ENCODE data around the gene GGCX. TPM values are rescaled to one million over a fixed set of nuclear protein-coding genes. Genes with fewer than 3 reads are reported as not detected.

Gene GGCX
- total and polyA plus RNA-seq, 2 of the 13 experiments (the other 11 are each of a cell fraction or from before 2014, with no cell fraction given): 72.5 to 103 TPM

GRCh38 chr2:85557130-85557529 is 4.2 kb downstream of the GGCX start (continued):
- TF ChIP-seq ZBED4 (CRISPR knock-in tag; IDR thresholded peaks at IDR 0.05; ENCODE audit: borderline replicate concordance): no peak
- no peak for TF ChIP-seq POLR2G (IDR thresholded peaks at IDR 0.05; ENCODE audit: low read depth, low read length)
- TF ChIP-seq SIX1 (CRISPR knock-in tag; IDR thresholded peaks at IDR 0.05; ENCODE audit: borderline replicate concordance): no peak
- no peak for TF ChIP-seq REPIN1 (CRISPR knock-in tag; IDR thresholded peaks at IDR 0.05; ENCODE audit: borderline replicate concordance, low read depth)

- CTCF ChIA-PET (ENCODE audit: low intra/inter-chr PET ratio, low total read pairs): no interaction called here
- WGBS (ENCODE audit: low lambda C conversion rate): 97% methylated on average over 3 of the region's 3 CpGs
- no peak for ATAC-seq
- Histone ChIP-seq H3K27ac (ENCODE audit: extremely low read length, insufficient read depth, low read length) (no peak overlapping the region), H2AFZ (ENCODE audit: low read length) (no peak overlapping the region), H3K79me2 (ENCODE audit: insufficient read depth, low read length) (peaks cover 32% of the 10 kb centered on the region), H3K9ac (ENCODE audit: insufficient read depth, low read depth, low read length) (no peak overlapping the region), H3K27me3 (ENCODE audit: control insufficient read depth in 1 of 2, insufficient read depth in 2 of 2, low read length in 2 of 2) (no peaks in the 10 kb centered on the region), H3K36me3 (replicated peaks in 1 of 2; ENCODE audit: control insufficient read depth in 1 of 2, insufficient read depth in 2 of 2, low read length in 2 of 2) (peaks cover 44 to 84% of the 10 kb centered on the region in 2 experiments), H3K4me1 (ENCODE audit: insufficient read depth, low read length) (peaks cover 33% of the 10 kb centered on the region), H3K9me3 (ENCODE audit: low read length) (no peaks in the 10 kb centered on the region), H4K20me1 (ENCODE audit: insufficient read depth, low read length) (peaks cover 12% of the 10 kb centered on the region; the same call in 1 of the 2 replicates), H3K4me3 (replicated peaks in 1 of 3; ENCODE audit: insufficient read depth in 1 of 3, low read depth in 2 of 3, low read length in 3 of 3) (no peak overlapping the region), H3K4me2 (ENCODE audit: low read depth, low read length) (no peak overlapping the region)
- no peak for TF ChIP-seq RAD21 (CRISPR knock-in tag; IDR thresholded peaks at IDR 0.05)
- 0 out of 2 replicates have a peak, but pooled peaks have one; percentile 25 for TF ChIP-seq PAF1 (CRISPR knock-in tag; IDR thresholded peaks at IDR 0.05)
- no peak for TF ChIP-seq HMGA1 (CRISPR knock-in tag; conservative IDR thresholded peaks at IDR 0.05)
- in situ Hi-C loops (cut with HindIII; ENCODE audit: extremely low pct_ligation_motif_present, low pct_unique_long_range_greater_than_20kb): loop anchor here (5.0 kb wide), 2 partner anchors 133 to 163 kb away; no protein-coding TSS in a partner anchor
- POLR2A ChIA-PET: interaction anchor here (1.3 to 20.8 kb wide), 5 partner anchors 14 to 135 kb away, joined by 4 to 645 read pairs (median 134); partner anchors contain the start of genes C2orf68, MAT2A, RNF181 and SH2D6
- intact Hi-C loops (cut with micrococcal nuclease; ENCODE audit: unreplicated experiment): loop anchor here (5.0 kb wide), 1 partner anchor 228 kb away; the partner anchor contains the start of gene TGOLN2
- BruUV-seq (replicated peaks): no TSS peak
- FAIRE-seq: no peak
- no peak for DNase-seq (ENCODE audit: low spot score)
Measured at GRCh38 chr2:85554980-85555612, 6.2 kb downstream of the GGCX start.

Data from HepG2 (cell line).